ENCODE measurements around the gene GTF3C1. TPM values are rescaled to one million over a fixed set of nuclear protein-coding genes. Genes with fewer than 3 reads are reported as not detected.

Gene GTF3C1
- total and polyA plus RNA-seq, 2 of the 8 experiments (the other 6 are each of a cell fraction or from before 2014, with no cell fraction given): 89.3 to 126 TPM

DNA sequence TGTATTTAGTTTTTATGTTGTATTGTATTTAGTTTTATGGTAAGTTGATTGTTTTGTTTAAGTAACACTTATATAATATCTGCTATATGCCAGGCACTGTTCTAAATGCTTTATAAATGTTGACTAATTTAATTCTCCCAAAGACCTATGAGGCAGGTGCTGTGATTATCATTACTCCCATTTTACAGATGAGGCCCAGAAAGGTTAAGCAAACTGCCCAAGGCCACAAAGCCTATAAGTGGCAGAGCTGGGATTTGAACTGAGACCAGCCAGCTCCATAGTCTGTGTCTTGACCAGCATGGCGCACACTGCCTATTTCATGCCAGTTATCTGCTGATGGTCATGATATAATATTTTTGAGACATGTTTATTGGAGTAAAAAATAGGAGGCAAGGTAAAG, 123.8 kb downstream of the GTF3C1 start:
- Histone ChIP-seq H4K5ac (ENCODE audit: insufficient read length, low read depth, low read length) (no peak overlapping the region), H3K27me3 (replicated peaks in 1 of 4; ENCODE audit: control insufficient read depth in 3 of 4, extremely low read depth in 1 of 4, insufficient read depth in 3 of 4, low read length in 3 of 4) (no peaks in the 10 kb centered on the region), H3K79me2 (ENCODE audit: control insufficient read depth in 1 of 2, insufficient read depth in 2 of 2, low read length in 2 of 2) (no peaks in the 10 kb centered on the region), H3K36me3 (ENCODE audit: control insufficient read depth in 2 of 4, insufficient read depth in 4 of 4, low read length in 3 of 4) (no peaks in the 10 kb centered on the region), H3K79me1 (ENCODE audit: low read depth, low read length) (no peaks in the 10 kb centered on the region), H2BK12ac (ENCODE audit: low read depth, low read length) (no peak overlapping the region), H4K8ac (ENCODE audit: extremely low read depth, insufficient read depth, low read length) (no peak overlapping the region), H3K4me2 (ENCODE audit: insufficient read depth in 1 of 2, low read depth in 2 of 2, low read length in 2 of 2) (no peak overlapping the region), H2BK20ac (ENCODE audit: low read length) (no peak overlapping the region), H2AK5ac (ENCODE audit: low read depth, low read length) (no peak overlapping the region), H3K9ac (replicated peaks in 1 of 4; ENCODE audit: extremely low read depth in 1 of 4, low read depth in 3 of 4, low read length in 3 of 4) (no peak overlapping the region), H3K18ac (ENCODE audit: extremely low read depth, low read length) (no peak overlapping the region), H2BK15ac (ENCODE audit: low read length) (no peak overlapping the region), H2BK120ac (replicated peaks; ENCODE audit: low read depth, low read length) (no peak overlapping the region), H3K4me3 (ENCODE audit: extremely low read depth in 1 of 4, insufficient read depth in 2 of 4, low read depth in 3 of 4, low read length in 4 of 4) (no peak overlapping the region), H3K23ac (ENCODE audit: insufficient read length) (no peak overlapping the region), H4K91ac (replicated peaks; ENCODE audit: insufficient read length, low read length) (no peak overlapping the region), H3K9me3 (ENCODE audit: insufficient read depth in 2 of 2, low read depth in 1 of 2, low read length in 1 of 2) (peaks cover 2 to 4% of the 10 kb centered on the region in 2 experiments; a peak in 1 of 4 replicates), H3K4ac (replicated peaks; ENCODE audit: insufficient read length, low read depth, low read length) (no peak overlapping the region), H3K23me2 (ENCODE audit: low read depth, low read length) (no peaks in the 10 kb centered on the region), H3K27ac (ENCODE audit: low read depth, low read length) (no peak overlapping the region), H2AFZ (ENCODE audit: low read length) (no peak overlapping the region), H3K56ac (replicated peaks; ENCODE audit: insufficient read length, low read depth, low read length) (no peak overlapping the region), H4K20me1 (replicated peaks in 1 of 2; ENCODE audit: control insufficient read depth in 1 of 2, insufficient read depth in 2 of 2, low read length in 2 of 2) (no peaks in the 10 kb centered on the region), H3K4me1 (replicated peaks in 1 of 4; ENCODE audit: control insufficient read depth in 3 of 4, insufficient read depth in 4 of 4, low read length in 3 of 4) (no peaks in the 10 kb centered on the region), H2BK5ac (ENCODE audit: low read depth, low read length) (no peak overlapping the region), H3K14ac (ENCODE audit: insufficient read length) (no peak overlapping the region)
- no peak for FAIRE-seq
- WGBS, 2 experiments (ENCODE audit: extremely low coverage in 1 of 2, insufficient coverage in 1 of 2, insufficient read length in 1 of 2, insufficient replicate concordance in 2 of 2, low coverage in 1 of 2, low lambda C conversion rate in 2 of 2, missing lambda C conversion rate in 1 of 2): 86% methylated on average over 1 of the region's 1 CpG; no CpG with 5 or more reads in 1 of the 2 experiments
- TF ChIP-seq RBBP5 (IDR thresholded peaks at IDR 0.05; ENCODE audit: borderline replicate concordance, low read depth, low read length) (no peak), KDM4A (IDR thresholded peaks at IDR 0.05; ENCODE audit: low read depth, low read length, severe bottlenecking) (no peak)
- TF ChIP-seq, protein P1, sequence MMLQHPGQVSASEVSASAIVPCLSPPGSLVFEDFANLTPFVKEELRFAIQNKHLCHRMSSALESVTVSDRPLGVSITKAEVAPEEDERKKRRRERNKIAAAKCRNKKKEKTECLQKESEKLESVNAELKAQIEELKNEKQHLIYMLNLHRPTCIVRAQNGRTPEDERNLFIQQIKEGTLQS (IDR thresholded peaks at IDR 0.05; ENCODE audit: insufficient read depth, low read depth, low read length): no peak
- no peak for DNase-seq (ENCODE audit: low read depth in 1 of 2, low spot score in 2 of 2)
- ChIA-PET POLR2A (ENCODE audit: partially characterized antibody) (no interaction called here), CTCF (ENCODE audit: partially characterized antibody) (interaction anchor here (1.5 kb wide), 1 partner anchor 12 kb away, joined by 4 read pairs; no protein-coding TSS in a partner anchor)
